Measurements from ENCODE around the gene CENPU. TPM values are rescaled to one million over a fixed set of nuclear protein-coding genes. Genes with fewer than 3 reads are reported as not detected.
"Not testable (repeated sequence)": the region's sequence is repeated elsewhere in the genome, so short reads cannot be mapped to it uniquely, and the experiment has no call there.

The CENPU gene
- total RNA-seq, 1 donor from 2014 or later = 19.1 TPM

GRCh38 chr4:184752496-184753275, 18.8 kb upstream of the CENPU start:
- no peak for DNase-seq (ENCODE audit: low read depth, low spot score)

DNA sequence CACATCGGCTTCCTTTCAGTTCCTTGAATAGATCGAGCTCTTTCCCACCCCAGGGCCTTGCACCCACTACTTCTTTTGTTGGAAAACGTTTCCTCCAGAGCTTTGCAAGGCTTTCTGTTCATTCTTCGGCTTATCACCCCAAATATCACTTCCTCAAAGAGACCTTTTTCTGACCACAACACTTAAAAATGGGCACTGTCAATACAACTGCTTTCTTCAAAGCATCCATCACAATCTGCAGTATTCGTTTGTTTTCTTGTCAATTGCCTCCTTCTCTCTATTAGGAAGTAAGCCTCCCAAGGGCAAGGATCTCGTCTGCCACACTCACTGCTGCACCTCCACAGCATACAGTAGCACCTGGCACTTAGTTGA, 17.7 kb upstream of the CENPU start:
- DNase-seq (ENCODE audit: low read depth, low spot score) = no peak

- no peak for DNase-seq (ENCODE audit: low read depth, low spot score)
Measured at GRCh38 chr4:184750926-184751584, 17.2 kb upstream of the CENPU start.

GRCh38 chr4:184748251-184748652, 14.4 kb upstream of the CENPU start:
- no peak for DNase-seq (ENCODE audit: low read depth, low spot score)

DNA sequence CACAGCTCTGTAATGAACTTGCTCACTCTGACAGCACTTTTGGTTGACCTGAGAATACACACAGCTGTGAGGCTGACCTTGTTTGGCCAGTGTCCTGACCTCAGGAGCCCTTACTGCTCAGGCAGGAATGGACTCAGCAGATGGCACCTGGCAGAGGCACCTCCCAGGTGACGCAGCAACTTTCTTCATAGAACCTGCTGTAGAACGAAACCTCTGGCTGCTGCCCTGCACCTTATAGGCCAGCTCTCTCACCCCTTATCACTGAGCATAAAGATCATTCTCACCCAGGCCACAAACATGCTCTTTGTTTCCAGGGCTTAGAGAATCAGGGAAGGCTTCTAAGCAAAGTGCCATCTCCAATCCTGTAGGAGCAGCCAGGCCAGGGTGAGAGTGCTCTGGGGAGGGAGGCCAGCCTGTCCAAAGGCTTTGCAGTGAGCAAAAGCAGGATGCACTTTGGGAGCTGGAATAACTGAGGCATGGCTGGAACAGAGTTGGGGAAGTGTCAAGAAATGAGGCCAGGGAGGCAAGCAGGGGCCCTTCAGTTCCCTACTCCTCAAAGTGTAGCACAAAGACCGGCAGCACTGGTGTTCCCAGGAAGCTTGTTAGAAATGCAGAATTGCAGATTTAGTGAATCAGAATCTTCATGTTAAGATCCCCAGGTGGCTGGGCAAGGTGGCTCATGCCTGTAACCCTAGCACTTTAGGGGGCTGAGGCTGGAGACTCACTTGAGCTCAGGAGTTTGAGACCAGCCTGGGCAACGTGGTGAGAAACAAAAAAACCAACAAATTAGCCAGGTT, 13.3 kb upstream of the CENPU start:
- DNase-seq (ENCODE audit: low read depth, low spot score) = no peak

GRCh38 chr4:184745831-184746795, 12.2 kb upstream of the CENPU start:
- peak; percentile 19 for DNase-seq (ENCODE audit: low read depth, low spot score)

DNA sequence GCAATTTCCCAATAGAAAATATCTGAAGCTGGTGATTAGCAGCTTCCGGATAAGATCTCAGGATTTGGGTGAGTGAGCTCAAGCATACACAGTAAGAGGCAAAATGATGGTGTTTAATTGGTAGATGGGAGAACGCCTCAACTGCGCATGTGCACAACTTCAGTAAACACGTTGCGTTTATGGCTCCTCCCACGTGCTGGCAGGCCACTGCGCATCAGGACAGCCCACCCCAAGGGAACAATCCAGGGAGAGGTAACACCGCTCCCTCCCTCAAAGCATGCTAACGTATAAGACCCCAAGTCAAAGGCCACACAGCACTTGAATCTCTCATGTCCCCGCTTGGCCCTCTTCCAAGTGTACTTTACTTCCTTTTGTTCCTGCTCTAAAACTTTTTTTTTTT, 10.3 kb upstream of the CENPU start:
- DNase-seq (ENCODE audit: low read depth, low spot score) = no peak

DNA sequence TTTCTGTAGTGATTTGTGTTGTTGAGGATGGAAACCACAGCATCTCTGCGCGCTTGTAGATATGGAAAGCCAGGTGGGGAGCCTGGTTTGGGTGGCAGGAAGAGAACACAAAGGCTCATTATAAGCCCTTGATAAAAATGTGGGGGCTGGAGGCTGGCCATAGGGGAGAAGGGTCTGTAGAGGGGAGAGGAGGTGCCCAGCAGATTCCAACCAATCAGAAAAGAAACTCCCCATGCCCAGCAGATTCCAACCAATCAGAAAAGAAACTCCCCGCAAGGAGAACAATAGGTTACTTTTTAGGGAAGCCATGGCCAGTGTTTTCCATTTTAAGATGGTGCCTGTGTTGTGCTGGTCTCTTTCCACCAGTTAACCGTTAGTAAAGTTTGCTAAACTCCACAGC, 9.8 kb upstream of the CENPU start:
- no peak for DNase-seq (ENCODE audit: low read depth, low spot score)

GRCh38 chr4:184741651-184742050, 7.8 kb upstream of the CENPU start:
- not testable (repeated sequence) for DNase-seq (ENCODE audit: low read depth, low spot score)

GRCh38 chr4:184740980-184741391, 7.1 kb upstream of the CENPU start:
- no peak for DNase-seq (ENCODE audit: low read depth, low spot score)

- DNase-seq (ENCODE audit: low read depth, low spot score) = not testable (repeated sequence)
Measured at GRCh38 chr4:184739575-184739974, 5.7 kb upstream of the CENPU start.

DNA sequence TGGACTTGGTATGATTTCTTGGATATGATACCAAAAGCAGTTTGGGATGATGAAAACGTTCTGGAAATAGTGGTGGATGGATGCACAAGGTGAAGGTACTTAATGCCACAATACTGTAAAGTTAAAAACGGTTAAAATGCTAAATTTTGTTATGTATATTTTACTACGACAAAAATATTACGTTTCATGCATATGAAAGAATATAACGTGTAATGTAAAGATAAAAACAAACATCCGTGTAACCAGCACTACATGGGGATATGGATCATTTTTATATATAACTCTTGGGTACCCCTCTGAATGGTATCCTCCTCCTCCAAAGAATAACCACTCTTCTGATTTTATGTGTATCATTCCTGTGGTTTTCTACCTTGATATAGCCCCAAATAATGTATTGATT, 862 bp upstream of the CENPU start:
- no peak for DNase-seq (ENCODE audit: low read depth, low spot score)

- DNase-seq (ENCODE audit: low read depth, low spot score) = no peak
Measured at GRCh38 chr4:184732126-184732525, 1.8 kb downstream of the CENPU start.

DNA sequence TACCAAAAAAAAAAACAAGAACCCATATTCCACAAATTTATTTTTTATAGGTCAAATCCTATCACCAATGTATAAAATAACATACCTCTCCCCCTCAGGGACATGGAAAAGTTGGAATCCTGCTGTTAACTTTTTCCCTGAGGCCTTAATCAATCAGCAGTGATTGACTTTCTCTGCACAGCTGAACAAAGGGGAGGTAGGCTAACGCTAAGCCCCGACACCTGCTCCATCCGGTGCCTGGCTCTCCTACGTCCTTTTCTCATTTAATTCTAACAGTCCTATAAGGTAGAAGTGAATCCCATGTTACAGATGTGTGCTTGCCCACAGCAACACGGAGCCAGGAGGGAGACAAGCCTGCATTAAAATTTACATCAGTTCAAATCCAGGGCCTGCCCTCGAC, 2.8 kb downstream of the CENPU start:
- DNase-seq (ENCODE audit: low read depth, low spot score) = no peak

GRCh38 chr4:184729946-184730345, 4.0 kb downstream of the CENPU start:
- no peak for DNase-seq (ENCODE audit: low read depth, low spot score)

DNA sequence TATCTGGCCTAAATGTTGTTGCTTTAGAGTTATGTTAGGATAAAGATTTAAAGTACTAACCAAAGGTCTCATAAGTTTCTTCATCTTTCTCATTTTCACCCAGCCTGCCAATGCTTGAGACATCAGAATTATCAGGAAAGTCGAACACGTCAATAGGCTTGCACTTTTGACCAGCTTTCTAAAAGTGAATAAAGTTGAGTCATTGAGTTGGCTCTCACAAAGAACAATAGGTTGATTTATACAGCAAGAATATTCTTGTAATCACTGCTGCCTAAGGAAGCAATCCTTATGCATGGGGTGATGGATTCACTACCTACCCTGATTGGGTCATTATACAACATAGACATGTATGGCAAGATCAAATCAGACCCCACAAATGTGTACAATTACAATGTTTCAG, 5.0 kb downstream of the CENPU start:
- peak; percentile 62 for DNase-seq (ENCODE audit: low read depth, low spot score)

DNA sequence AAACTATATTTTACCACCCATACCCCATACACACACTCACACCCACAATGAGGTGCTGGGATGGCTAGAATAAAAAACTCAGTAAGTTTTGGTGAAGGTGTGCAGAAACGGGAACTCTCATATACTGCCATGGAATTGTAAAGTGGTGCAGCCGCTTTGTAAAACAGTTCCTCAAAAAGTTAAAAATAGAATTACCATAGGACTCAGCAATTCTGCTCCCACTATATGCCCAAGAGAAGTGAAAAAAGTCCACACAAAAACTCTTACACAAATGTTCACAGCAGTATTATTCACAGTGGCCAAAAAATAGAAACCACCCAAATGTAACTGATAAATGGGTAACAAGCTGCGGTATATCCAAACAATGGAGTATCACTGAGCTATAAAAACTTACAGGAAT, 6.5 kb downstream of the CENPU start:
- no peak for DNase-seq (ENCODE audit: low read depth, low spot score)

- no peak for DNase-seq (ENCODE audit: low read depth, low spot score)
Measured at GRCh38 chr4:184722798-184723197, 11.1 kb downstream of the CENPU start.

GRCh38 chr4:184721254-184721653, 12.6 kb downstream of the CENPU start:
- DNase-seq (ENCODE audit: low read depth, low spot score) = no peak

DNA sequence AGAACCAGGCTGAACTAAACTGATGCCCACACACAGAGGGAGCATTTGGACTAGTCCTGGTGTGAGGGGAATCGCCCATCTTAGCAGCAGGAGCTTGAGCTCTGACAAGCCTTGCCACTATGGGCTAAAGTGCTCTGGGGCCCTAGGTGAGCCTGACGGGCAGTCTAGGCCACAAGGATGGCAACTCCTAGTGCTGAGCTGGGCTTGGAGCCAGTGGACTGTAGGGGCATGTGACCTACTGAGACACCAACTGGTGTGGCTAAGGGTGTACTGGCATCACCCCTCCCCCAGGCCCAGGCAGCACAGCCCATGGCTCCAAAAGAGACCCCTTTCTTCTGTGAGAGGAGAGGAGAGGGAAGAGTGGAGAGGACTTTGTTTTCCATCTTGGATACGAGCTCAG, 14.5 kb downstream of the CENPU start:
- no peak for DNase-seq (ENCODE audit: low read depth, low spot score)

DNA sequence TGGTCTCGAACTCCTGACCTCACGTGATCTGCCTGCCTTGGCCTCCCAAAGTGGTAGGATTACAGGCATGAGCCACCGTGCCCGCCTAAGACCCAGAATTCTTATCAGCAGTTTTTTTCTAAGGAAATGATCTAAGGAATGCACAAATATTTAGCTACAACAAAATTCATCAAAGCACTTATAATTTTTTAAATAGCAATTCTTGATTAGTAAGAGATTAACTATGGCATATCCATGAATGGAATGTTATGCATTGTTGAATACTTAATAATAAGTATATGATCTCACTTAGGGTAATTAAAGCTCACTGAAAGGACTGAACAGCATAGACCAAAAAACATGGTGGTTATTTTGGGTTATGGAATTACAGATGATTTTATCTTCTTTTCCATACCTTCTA, 18.4 kb downstream of the CENPU start:
- no peak for DNase-seq (ENCODE audit: low read depth, low spot score)

All from pulmonary artery endothelial cell (primary cell).